CD4-positive, alpha-beta T cell treated with Interleukin-12 subunit alpha and Interleukin-12 subunit beta, for 1 hour (primary cell): ENCODE data around the gene KAT7.
"Not testable (repeated sequence)": the region's sequence is repeated elsewhere in the genome, so short reads cannot be mapped to it uniquely, and the experiment has no call there.

ENCODE experiments used
- DNase-seq: peaks from one replicate; pipeline ENCODE4 v3.0.0-alpha.2; 2020

KAT7 gene

DNA sequence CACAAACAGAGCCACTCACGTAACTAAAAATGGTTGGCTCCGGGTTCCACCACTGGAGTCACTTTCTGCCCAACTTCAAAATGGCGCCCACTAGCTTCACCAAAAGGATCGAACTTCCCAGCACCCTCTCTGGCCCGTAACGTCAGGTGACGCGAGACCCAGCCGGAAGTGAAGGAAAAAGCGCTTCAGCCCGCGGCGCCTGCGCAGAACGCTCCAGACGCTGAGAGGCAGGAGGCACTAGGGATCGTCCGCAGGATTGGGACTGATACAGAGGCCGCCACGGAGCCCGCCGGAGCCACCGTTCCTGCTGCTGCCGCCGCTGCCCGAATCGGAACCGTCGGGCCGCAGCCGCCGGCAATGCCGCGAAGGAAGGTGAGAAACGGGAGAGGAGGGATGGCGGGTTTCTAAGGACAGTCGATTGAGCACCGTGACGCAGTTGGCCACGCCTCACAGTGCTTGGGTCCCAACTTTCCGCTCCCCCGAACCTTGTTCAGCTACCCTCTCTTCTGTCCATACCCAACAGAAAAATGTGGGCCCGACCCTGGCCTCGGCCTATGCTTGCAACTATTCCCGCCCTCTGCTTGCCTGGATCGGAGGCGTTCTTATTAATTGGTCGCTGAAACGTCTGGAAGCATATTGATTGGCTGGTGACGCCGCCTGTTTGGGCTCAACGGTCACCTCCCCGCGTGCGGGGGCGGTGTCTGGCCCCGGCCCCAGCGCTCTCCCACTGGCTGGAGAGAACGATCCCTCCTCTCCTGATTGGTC is at the start of gene KAT7:
Gene KAT7, plus strand, starts transcription at position 204 of the 765 bp plus-strand sequence. Its CDS starts 154 bp downstream, at position 358.
- DNase-seq, result peak; percentile 99

DNA sequence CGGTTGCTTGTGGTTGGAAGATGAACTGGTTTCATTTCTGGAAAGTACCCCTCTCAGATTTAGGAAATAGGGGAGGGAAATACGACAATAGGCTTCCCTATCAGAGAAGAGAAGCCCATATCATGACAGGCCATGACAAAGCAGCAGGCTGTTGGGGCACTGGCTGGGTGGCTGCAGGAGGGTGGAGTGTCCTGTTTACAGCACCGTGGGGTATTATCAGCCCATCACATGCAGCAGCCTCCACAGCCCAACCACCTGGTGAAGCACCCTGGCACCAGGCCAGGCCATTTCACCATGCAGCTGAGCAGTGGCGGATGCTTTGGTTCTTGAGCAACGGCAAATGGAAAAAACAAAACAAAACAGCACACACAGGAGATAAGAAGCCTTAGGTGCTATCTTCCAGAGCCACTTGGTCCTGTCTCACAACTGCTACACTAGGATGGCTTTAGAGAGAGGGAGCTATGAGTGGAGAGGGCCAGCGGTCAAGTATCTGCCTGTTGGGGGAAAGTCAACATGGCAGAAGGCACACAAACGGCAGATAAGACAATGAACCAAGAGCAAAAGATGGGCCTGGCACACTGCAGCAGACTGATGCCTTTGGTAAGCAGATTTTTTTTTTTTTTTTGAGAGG is 48.7 kb upstream of the KAT7 start:
- peak; percentile 97 for DNase-seq

DNA sequence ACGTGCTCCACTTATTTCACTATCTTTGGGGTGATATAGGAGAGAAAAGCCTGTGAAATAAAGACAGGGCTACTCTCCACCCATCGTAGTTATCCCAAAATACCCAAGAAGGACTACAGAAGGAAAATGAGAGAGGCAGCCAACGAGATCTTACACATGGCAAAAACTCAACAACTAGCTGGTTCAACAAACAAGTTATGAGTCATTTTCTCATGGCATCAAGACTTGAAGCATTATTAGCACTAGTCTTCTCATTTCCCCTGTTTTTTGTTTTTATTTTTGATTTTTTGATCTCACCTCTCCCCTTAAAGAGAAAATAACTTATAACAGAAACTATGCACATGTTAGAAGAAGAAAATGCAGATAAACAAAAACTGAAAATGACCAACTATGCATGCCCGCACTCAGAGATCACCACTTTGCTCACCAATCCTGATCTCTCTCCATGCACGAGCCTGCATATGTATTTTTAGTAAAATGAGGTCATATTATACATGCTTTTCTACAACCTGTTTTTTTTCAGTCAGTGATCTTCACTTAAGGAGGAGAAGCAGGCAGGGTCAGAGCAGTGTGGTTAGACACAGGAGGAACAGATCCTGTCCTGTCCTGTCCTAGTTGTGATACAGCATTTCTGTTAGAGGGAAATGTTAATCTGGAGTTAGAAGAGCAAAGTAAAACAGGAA is 47.3 kb upstream of the KAT7 start:
- no peak for DNase-seq

DNA sequence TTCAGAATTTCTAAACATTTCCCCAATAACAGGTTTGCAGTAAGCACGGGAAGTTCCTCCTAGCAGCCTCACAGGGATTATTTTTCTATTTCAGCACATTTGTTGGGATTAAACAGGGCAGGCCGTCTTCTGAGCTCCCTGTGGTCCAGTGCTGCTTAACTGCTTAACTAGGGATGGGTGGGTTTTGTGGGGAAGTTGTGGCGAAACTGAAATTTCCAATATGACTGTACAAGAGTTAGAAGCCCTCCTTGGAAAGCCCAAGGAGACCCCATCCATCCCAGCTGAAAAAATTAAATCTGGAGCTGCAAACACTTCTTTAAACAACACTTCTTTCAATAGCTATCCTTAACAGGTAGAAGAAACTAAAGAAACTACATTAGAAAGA is 46.8 kb upstream of the KAT7 start:
- no peak for DNase-seq

DNA sequence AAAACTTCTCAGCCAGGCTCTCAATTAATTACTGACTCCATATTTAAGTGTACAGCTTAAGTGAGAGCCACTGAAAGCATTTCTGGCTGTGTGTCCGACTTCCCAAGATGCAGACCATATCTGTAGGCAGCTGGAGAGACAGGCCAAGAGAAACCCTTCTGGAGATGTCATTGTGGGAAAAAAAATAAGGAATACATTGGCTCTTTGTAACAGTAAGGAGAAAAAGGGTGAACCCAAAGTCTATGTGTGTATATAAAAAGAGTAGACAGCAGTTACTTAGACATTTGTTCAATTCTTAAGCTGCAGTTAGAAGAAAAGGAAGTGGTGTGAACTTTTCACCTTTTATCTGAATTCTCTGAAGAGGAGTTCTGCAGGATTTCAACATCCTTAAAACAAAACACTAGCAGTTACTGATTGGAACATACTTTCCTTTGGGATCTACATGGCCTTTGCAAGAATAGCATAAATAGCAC is 46.3 kb upstream of the KAT7 start:
- peak; percentile 42 for DNase-seq

DNA sequence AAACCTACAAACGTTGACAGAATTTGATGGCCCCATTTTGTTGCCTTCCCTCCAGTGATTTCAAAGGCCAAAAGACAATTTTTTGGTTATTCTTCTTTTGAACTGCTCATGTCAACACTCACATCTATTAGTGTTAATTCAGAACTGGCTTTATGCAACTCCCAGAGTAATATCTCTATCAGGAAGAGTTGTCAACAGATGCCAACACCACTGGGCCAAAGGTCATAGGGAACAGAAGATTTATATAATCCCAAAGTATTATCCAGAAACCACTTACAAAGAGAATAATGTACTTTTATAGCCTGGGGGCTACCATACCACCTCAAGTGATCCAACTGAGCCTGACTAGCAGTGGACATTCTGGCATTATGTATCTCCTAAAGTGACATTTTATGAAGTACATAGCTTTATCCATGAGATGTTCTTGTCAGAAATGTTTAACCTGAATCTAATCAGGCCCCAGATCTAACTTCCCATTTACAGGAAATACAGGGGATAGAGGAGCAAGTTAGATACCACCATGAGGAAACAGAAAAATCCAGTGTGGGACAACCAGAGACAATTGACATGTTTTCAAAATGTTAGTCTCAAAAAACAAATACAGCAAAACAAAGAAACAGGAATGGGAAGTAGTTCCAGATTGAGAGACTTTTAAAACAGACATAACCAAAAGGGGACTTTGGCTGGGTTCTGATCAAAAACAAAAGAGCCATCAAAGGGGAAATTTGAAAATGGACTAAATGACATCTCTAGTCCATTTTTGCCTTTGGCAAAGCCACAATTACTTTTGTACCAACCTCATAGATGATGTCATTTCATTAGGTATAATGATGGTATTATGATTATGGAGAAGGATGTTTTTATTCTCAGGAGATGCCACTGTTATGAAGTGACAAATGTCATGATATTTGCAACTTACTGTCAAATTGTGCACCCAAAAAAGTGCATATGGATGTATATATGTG is 43.0 kb upstream of the KAT7 start:
- DNase-seq, result no peak

DNA sequence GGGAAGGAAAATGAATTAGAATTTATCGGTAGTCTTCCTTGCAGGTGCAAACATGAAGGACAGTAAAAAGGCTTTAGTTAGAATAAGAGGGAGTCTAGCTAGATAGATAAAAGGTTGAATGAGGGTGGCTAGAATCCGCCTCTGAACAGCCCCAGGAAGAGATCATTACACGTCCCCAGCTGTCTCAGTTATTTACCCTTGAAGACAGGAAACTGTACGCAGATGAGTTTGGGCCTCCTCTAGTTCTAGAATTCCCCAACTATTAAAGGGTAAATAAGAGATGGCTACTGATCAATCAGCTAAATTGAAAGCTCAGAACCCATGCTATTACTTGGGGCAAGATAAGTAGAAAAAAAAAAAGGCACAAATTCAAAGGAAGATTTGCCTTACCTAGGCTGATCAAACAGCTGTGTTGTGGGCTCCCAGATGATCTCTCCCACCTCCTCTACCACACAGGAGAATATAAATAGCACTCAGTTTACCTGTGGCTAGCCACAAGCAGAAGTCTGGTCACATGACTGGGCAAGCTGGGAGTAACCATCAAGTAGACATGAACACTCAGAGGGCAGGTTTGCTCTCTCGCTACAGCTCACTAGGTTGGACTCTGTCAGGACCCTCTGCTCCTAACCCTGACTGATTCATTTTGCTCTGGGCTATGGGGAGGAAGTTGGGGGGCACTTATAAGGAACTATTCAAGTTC is 41.5 kb upstream of the KAT7 start:
- DNase-seq, result peak; percentile 69

DNA sequence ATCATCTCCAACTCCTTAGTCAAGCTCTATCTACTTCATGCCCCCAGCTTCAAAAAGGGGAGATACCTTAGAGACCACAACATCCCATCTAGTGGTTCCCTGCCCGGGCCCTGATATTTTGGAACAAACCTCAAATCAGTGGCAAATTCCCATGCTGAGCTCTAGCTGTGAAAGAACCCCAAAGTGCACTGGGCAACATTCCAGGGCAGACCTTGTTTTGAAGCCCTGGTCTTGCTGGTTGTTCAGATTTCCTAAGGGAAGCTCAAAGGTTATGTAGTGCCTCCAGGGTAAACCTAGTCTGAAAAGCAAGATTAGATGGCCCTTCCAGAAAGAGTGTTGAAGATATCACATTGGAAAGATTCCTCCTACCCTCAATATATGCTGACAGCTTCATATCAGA is 40.8 kb upstream of the KAT7 start:
- no peak for DNase-seq

DNA sequence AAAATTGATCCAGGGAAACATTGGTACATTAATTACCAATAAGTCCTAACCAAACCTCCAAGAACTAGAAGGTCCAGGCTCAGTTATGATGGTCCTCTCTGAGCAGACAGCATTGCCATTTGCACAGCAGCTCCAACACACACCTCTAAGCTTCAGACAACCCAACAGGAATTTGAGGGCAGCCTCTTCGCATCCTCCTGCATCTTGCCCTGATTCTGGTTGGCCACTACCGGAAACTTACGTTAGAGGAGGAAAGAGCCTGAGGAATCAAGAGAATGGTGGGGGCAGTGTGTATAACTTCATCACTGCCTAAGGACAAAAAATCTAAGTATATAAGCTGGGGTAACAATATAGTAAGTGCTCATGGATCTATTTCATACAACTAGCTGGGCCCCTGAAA is 40.3 kb upstream of the KAT7 start:
- peak; percentile 60 for DNase-seq

DNA sequence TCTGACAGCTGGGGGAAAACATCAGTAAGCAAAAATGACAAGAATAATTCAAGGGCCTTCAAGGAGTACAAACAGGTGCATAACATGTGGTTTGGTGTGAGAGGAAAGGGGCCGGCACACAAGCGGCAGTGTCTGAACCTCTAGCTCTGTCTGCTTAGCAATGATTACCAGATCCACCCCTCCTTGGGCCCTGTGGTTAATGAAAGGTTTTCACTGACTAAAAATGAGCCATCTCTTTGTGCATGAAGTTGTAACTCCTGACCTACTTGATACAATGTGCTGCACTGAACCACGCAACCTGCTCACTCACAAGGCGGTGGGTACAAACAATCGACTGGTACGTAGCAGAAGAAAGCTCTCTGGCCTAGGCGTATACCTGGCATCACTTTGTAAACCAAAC is 39.7 kb upstream of the KAT7 start:
- peak; percentile 78 for DNase-seq

DNA sequence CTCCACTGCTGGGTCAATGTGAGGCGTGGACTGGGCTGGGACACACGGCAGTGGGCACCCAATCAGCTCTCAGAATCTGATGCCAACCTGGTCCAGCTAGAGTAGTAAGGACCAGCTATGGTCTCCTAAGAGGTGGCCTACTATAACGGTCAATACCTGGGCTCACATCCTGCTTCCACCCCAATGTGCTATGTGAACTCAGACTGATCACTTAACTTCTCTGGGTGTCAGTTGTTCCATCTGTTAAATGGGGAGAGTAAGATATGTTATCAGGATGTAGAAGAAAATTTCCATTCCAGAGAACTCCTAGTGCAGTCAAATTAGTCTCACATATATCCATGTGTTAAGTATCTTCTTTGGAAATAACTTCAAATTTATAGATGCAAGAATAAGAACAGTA is 38.8 kb upstream of the KAT7 start:
- no peak for DNase-seq

DNA sequence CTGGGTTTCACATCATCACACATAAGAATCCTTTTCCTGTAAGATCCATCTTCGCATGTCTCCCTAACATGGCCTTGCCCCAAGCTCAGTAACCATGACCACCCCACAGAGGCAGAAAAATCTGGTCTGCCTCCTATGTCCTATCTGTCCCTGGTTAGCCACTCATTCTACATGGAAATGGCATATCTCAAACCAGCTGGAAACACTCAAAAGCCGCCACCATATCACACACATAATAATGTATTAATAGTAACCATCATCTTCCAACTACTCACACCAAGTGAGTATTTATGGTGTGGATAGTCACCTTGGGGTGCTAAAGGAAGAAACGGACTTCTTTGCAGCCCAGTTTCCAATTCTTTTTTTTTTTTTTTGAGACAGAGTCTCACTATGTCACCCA is 36.0 kb upstream of the KAT7 start:
- DNase-seq, result no peak

DNA sequence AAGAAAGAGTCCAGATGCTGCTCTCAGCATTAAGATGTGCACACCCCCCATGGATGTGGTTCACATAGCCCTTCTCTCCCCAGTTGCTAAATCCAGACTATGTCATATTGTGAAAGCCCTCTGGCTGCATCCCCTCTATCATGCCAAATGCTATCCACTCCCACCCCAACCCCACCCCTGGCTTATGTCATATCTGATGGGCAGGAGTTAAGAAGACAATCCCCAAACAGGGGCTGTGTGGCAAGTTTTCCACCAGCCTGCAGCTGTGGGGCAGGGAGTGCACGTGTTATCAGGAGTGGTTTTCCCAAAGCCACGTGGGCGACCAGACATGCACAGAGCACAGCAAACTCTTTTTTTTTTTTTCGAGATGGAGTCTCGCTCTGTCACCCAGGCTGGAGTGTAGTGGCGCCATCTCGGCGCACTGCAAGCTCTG is 34.5 kb upstream of the KAT7 start:
- DNase-seq, result no peak

DNA sequence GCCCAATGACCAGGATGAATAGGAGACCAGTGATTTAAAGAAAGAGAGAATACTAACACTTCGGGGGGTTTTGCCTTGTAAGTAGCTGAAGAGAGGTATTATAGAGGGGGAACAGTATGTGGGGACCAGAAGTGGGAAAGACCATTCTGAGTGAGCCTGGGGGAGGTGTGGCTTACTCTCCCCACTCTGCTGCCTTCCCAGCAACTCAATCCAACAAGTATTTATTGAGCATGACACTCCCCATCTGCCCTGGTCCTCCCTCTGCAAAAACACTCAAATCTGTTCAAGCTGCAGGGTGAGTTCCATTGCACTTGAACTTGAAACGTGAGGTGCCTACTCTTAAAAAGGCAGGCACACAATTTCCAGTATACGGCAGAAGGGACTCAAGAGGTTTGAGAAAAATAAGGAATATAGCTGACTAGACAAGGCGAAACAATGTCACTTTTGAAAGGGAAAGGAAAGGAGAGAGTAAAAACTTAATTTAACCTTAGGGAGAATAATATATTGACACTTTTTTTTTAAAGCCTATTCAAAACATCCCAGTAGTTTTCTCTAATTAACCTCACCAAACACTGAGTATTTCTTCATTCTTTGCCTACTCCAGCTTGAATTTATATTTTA is 32.7 kb upstream of the KAT7 start:
- DNase-seq, result no peak

DNA sequence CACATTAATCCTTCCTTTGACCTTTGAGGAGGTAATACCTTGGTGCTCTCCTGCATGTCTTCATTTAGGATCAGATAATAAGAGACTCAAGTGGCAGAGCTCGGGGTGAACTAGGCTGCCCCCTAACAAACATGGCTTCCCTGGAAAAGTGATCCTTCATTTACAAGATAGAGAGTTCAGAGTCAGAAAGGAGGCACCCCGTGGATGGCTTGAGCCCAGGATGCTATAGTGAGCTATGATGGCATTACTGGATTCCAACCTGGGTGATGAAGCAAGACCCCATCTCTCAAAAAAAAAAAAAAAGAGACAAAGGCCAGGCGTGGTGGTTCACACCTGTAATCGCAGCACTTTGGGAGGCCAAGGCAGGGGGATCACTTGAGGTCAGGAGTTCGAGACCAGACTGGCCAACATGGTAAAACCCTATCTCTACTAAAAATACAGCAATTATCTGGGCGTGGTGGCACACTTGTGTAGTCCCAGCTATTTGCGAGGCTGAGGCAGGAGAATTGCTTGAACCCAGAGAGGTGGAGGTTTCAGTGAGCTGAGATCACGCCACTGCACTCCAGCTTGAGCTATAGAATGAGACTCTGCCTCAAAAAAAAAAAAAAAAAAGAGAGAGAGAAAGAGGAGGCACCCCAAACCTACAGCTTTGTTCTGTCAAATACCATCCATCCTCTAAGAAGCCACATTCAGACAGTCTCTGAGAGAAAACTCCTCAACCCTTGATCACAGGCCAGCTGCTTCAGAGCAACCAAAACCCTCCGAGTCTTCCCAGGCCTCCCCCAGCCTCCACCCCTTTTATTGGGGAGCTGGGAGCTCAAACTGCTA is 31.9 kb upstream of the KAT7 start:
- no peak for DNase-seq

DNA sequence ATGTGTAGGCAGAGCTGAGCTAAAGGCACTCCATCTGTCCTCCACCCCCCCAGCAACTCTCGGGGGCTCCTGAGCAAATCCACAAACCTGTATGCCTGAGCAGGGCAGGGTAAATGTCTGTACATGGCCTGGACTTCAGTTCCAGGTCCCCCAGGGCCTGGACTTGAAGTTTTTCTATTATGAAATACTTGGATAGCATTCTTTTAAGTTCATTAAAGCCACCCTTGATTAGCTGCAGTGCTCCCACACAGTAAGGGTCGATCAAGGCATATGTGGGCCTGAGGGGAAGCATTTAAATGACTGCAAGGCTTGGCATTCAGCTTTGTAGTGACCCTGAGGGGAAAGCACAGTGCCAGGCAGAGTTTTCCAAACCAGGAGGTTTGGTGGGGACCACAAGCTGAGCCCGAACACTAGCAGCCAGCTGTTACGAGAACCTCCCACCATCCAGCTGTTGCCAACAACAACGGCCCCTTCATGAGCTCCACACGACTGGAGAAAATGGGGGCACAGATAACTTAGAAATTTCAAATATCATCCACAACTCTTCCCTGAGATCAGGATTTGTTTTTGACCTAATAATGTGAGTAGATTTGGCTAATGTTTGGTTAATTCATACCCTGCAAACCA is 31.2 kb upstream of the KAT7 start:
- no peak for DNase-seq

DNA sequence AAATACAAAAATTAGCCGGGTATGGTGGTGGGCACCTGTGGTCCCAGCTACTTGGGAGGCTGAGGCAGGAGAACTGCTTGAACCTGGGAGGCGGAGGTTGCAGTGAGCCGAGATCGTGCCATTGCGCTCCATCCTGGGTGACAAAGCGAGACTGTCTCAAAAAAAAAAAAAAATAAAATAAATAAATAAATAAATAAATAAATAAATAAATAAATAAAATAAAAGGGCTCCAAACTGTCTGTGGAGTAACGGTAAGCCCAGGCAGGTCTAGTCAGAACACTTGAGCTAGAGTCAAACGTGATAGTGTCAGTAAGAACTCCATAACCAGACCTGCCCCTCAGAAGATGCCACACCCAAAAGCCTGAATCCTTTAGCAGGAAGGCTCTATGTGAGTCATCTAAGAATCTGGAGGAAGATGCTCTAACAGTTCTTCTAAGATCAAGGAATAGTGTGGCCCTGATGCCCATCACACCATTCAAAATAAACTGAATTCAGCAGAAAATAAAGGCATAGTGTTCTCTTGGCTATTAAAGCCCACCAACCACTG is 29.9 kb upstream of the KAT7 start:
- not testable (repeated sequence) for DNase-seq

DNA sequence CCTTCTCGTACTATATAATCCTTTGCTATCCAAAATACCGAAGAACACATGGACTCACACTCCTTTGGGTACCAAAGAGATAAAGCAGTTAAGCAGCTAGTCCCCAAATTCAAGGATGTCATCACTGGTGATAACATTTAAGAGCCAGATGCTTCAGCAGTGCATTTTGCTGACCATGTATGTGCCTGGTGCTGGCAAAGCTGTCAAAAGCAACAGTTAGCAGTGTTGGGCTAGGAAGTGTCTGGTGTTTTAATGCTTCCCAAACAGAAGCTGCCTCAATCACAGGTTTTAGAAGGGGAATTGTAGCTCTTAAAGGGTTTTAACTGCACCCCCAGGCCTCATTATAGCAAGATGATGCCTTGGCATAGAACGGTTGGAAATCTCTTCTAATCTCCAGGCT is 29.3 kb upstream of the KAT7 start:
- DNase-seq, result no peak

DNA sequence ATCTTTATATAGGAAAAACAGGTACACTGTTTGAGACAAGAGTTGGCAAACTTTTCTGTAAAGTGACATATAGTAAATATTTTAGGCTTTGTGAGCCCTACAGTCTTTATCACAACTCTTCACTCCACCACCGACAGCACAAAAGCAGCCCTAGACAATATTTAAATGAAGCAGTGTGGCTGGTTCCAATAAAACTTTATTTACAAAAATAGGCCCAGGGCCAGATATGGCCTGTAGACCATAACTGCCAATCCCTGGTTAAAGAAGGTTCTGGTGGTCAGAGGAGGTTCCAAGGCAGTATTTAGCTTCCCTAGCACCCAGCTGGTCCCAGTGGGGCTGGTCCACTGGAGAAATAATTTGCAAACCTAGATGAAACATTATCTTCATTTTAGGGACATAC is 28.2 kb upstream of the KAT7 start:
- no peak for DNase-seq
